Measurements from ENCODE around the gene ASB11. TPM values are rescaled to one million over a fixed set of nuclear protein-coding genes. Genes with fewer than 3 reads are reported as not detected.

The ASB11 gene
- total RNA-seq, 1 experiment from 2014 or later: not detected

- Histone ChIP-seq H2BK20ac (ENCODE audit: low read depth, low read length, poor library complexity, severe bottlenecking) (no peak overlapping the region), H2AFZ (ENCODE audit: low read length) (no peak overlapping the region), H3K9me3 (ENCODE audit: control insufficient read depth, low read depth, low read length) (no peaks in the 10 kb centered on the region), H2AK5ac (ENCODE audit: insufficient read length, low read length) (no peak overlapping the region), H4K91ac (ENCODE audit: insufficient read length, low read depth, low read length) (no peak overlapping the region), H3K23ac (ENCODE audit: insufficient read length, low read depth, low read length) (no peak overlapping the region), H3K4ac (ENCODE audit: low read depth, low read length) (no peak overlapping the region), H4K8ac (replicated peaks; ENCODE audit: insufficient read length, low read depth, low read length) (no peak overlapping the region), H3K79me2 (ENCODE audit: insufficient read depth, low read length) (no peaks in the 10 kb centered on the region), H3K18ac (ENCODE audit: insufficient read length, low read depth, low read length) (no peak overlapping the region), H3K23me2 (ENCODE audit: insufficient read length, low read depth, low read length, poor library complexity, severe bottlenecking) (no peaks in the 10 kb centered on the region), H3K79me1 (ENCODE audit: insufficient read depth, low read depth, low read length, poor library complexity, severe bottlenecking) (no peaks in the 10 kb centered on the region), H3K27me3 (ENCODE audit: insufficient read depth, low read length) (no peaks in the 10 kb centered on the region), H2BK120ac (ENCODE audit: low read depth, low read length, poor library complexity, severe bottlenecking) (no peak overlapping the region), H4K20me1 (ENCODE audit: control insufficient read depth, insufficient read depth, insufficient read length) (no peaks in the 10 kb centered on the region), H3K56ac (ENCODE audit: insufficient read length, low read depth, low read length) (no peak overlapping the region), H3K27ac (ENCODE audit: insufficient read length, low read depth, low read length) (no peak overlapping the region), H2BK15ac (ENCODE audit: low read depth, low read length) (no peak overlapping the region), H2BK12ac (ENCODE audit: insufficient read length, low read depth, low read length) (no peak overlapping the region), H3K4me2 (ENCODE audit: insufficient read depth, insufficient read length, low read length) (no peak overlapping the region), H3T11ph (ENCODE audit: low read length) (no peak overlapping the region), H3K4me1 (ENCODE audit: insufficient read depth, low read length) (no peaks in the 10 kb centered on the region; the same call in 1 of the 2 replicates), H3K9ac (ENCODE audit: extremely low read depth, insufficient read length, low read length) (no peak overlapping the region), H3K14ac (ENCODE audit: insufficient read depth, low read length) (no peak overlapping the region), H4K5ac (ENCODE audit: insufficient read length, low read depth, low read length) (no peak overlapping the region), H2BK5ac (ENCODE audit: insufficient read length, low read length) (no peak overlapping the region)
- no peaks in the 10 kb centered on the region for H3K4me1 Mint-ChIP-seq
- no peaks in the 10 kb centered on the region for H3K27me3 Mint-ChIP-seq (ENCODE audit: low read depth)
- H3K4me3 Mint-ChIP-seq: no peak overlapping the region
- no peak overlapping the region for H3K27ac Mint-ChIP-seq
- DNase-seq: no peak
- TF ChIP-seq, protein P1, sequence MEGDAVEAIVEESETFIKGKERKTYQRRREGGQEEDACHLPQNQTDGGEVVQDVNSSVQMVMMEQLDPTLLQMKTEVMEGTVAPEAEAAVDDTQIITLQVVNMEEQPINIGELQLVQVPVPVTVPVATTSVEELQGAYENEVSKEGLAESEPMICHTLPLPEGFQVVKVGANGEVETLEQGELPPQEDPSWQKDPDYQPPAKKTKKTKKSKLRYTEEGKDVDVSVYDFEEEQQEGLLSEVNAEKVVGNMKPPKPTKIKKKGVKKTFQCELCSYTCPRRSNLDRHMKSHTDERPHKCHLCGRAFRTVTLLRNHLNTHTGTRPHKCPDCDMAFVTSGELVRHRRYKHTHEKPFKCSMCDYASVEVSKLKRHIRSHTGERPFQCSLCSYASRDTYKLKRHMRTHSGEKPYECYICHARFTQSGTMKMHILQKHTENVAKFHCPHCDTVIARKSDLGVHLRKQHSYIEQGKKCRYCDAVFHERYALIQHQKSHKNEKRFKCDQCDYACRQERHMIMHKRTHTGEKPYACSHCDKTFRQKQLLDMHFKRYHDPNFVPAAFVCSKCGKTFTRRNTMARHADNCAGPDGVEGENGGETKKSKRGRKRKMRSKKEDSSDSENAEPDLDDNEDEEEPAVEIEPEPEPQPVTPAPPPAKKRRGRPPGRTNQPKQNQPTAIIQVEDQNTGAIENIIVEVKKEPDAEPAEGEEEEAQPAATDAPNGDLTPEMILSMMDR (conservative IDR thresholded peaks at IDR 0.05): no peak
- no CpG with 5 or more reads among the region's 4 CpGs for WGBS (ENCODE audit: extremely low coverage, insufficient read length, low lambda C conversion rate)
- H3K9me3 Mint-ChIP-seq: peaks cover 31 to 50% of the 10 kb centered on the region in 2 experiments
- H3K36me3 Mint-ChIP-seq (ENCODE audit: insufficient read depth in 1 of 3, low read depth in 3 of 3): no peaks in the 10 kb centered on the region
Observed at GRCh38 chrX:15245896-15246295, 69.5 kb downstream of the ASB11 start.

Data from H9 (cell line).